ENCODE measurements around the gene GSC.

DNA sequence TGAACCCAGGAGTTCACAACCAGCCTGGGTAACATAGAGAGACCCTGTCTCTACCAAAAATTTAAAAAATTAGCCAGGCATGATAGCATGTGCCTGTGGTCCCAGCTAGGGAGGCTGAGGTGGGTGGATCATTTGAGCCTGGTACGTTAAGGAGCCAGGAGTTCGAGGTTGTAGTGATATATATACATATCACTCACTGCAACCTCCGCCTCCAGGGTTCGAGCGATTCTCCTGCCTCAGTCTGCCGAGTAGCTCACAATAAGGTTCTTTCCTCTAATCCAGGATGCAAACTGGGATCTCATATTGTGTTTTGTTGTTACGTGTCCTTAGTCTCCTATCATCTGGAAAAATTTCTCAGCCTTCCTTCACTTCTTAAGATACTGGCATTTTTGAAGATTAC lies 24.0 kb upstream of the GSC start:
- TF ChIP-seq EZH2 (IDR thresholded peaks at IDR 0.05; ENCODE audit: borderline replicate concordance, insufficient read depth, low read depth, low read length, poor library complexity, severe bottlenecking): no peak
- TF ChIP-seq, protein P1, sequence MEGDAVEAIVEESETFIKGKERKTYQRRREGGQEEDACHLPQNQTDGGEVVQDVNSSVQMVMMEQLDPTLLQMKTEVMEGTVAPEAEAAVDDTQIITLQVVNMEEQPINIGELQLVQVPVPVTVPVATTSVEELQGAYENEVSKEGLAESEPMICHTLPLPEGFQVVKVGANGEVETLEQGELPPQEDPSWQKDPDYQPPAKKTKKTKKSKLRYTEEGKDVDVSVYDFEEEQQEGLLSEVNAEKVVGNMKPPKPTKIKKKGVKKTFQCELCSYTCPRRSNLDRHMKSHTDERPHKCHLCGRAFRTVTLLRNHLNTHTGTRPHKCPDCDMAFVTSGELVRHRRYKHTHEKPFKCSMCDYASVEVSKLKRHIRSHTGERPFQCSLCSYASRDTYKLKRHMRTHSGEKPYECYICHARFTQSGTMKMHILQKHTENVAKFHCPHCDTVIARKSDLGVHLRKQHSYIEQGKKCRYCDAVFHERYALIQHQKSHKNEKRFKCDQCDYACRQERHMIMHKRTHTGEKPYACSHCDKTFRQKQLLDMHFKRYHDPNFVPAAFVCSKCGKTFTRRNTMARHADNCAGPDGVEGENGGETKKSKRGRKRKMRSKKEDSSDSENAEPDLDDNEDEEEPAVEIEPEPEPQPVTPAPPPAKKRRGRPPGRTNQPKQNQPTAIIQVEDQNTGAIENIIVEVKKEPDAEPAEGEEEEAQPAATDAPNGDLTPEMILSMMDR (IDR thresholded peaks at IDR 0.05): no peak

All from B cell (primary cell).